Stimulated activated memory B cell treated with anti-CD40 and anti-IgM and Interleukin-4, amounts not matched to agents 10 μg/mL and 1 μg/mL and 100 μg/mL, for 72 hours (primary cell): ENCODE results near the gene XXYLT1.
"Not testable (repeated sequence)": the region's sequence is repeated elsewhere in the genome, so short reads cannot be mapped to it uniquely, and the experiment has no call there.

Experiments used
- ATAC-seq: fragments of 150-1000 bp; cut with Tn5 transposase; 2 replicates; pipeline ENCODE4 v1.10.0; 2021
- H3K27ac Mint-ChIP-seq: one replicate; pipeline ENCODE4 v1.8.0; 2022; ENCODE audit warnings: mild to moderate bottlenecking, mixed read lengths
- H3K27me3 Mint-ChIP-seq: one replicate; pipeline ENCODE4 v1.8.0; 2022; ENCODE audit warnings: mixed read lengths
- H3K36me3 Mint-ChIP-seq: one replicate; pipeline ENCODE4 v1.8.0; 2022; ENCODE audit warnings: mixed read lengths
- H3K4me1 Mint-ChIP-seq: one replicate; pipeline ENCODE4 v1.8.0; 2022; ENCODE audit warnings: mixed read lengths
- H3K4me3 Mint-ChIP-seq: one replicate; pipeline ENCODE4 v1.8.0; 2022; ENCODE audit warnings: mild to moderate bottlenecking, moderate library complexity, mixed read lengths
- H3K9me3 Mint-ChIP-seq: one replicate; pipeline ENCODE4 v1.8.0; 2022; ENCODE audit warnings: mixed read lengths

The XXYLT1 gene, protein sequence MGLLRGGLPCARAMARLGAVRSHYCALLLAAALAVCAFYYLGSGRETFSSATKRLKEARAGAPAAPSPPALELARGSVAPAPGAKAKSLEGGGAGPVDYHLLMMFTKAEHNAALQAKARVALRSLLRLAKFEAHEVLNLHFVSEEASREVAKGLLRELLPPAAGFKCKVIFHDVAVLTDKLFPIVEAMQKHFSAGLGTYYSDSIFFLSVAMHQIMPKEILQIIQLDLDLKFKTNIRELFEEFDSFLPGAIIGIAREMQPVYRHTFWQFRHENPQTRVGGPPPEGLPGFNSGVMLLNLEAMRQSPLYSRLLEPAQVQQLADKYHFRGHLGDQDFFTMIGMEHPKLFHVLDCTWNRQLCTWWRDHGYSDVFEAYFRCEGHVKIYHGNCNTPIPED

DNA sequence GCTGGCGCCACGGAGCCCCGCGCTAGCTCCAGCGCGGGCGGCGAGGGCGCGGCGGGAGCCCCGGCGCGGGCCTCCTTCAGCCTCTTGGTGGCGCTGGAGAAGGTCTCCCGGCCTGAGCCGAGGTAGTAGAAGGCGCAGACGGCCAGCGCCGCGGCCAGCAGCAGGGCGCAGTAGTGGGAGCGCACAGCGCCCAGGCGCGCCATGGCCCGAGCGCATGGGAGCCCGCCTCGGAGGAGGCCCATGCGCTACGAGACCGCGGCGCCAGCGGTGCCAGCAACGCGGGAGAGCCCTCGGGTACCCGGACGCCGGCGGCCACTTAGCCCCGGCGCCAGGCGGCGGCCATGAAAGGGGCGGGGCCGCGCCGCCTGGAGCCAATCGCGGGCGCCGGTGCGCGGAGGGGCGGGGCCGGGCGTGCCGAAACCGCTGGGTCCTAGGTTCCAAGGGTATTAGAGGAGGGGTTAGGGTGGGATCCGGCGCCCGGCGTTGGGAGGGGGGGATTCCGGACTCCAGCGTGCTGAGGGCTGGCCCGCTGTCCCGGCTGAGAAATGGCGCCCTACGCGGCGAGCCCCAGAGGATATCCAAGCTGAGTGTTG, at the start of gene XXYLT1:
Gene XXYLT1, minus strand, starts transcription at position 343 of the 593 bp plus-strand sequence. Its CDS starts 101 bp downstream, at position 242.
- Mint-ChIP-seq H3K9me3 (no peaks in the 10 kb centered on the region), H3K36me3 (peaks cover 13% of the 10 kb centered on the region), H3K27ac (peak within 1 kb of the TSS; percentile 80), H3K4me1 (peaks cover 26% of the 10 kb centered on the region), H3K4me3 (peak within 1 kb of the TSS; percentile 93), H3K27me3 (no peaks in the 10 kb centered on the region)
- ATAC-seq: peak; percentile 96

DNA sequence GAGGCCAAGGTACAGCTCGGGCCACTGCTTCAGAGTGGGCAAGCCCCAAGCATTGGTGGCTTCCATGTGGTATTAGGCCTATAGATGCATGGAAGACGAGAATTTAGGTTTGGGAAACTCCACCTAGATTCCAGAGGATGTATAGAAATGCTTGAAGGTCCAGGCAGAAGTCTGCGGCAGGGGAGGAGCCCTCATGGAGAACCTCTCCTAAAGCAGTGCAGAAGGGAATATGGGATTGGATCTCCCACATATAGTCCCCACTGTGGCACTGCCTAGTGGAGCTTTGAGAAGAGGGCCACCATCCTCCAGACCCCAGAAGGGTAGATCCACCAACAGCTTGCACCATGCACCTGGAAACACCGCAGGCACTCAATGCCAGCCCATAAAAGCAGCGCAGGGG, 48.1 kb upstream of the XXYLT1 start:
- H3K4me3 Mint-ChIP-seq: no peak overlapping the region
- no peaks in the 10 kb centered on the region for H3K4me1 Mint-ChIP-seq
- no peak overlapping the region for H3K27ac Mint-ChIP-seq
- H3K9me3 Mint-ChIP-seq: peaks cover 8% of the 10 kb centered on the region
- H3K36me3 Mint-ChIP-seq: peaks cover 56% of the 10 kb centered on the region
- ATAC-seq: no peak
- H3K27me3 Mint-ChIP-seq: no peaks in the 10 kb centered on the region

DNA sequence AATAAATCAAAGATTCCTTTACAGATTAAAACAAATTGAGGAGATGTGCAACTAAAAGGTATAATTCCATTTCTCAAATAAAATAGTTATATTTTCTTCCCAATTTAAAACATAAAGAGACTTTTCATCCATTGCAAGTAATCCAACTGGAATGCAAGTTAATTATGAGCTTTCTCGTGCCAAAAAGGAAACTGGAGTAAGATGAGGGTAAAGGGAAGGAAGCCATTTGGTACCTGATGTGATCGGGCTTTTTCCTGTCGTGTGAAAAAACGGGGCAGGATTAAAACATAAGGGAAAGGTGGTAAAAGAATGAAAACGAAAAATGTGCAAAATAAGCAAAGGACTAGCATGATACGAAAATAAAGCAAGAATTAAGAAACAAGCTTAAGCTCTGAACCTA, 41.8 kb upstream of the XXYLT1 start:
- no peak overlapping the region for H3K27ac Mint-ChIP-seq
- no peaks in the 10 kb centered on the region for H3K9me3 Mint-ChIP-seq
- no peak for ATAC-seq
- no peaks in the 10 kb centered on the region for H3K27me3 Mint-ChIP-seq
- H3K4me3 Mint-ChIP-seq: no peak overlapping the region
- no peaks in the 10 kb centered on the region for H3K4me1 Mint-ChIP-seq
- no peaks in the 10 kb centered on the region for H3K36me3 Mint-ChIP-seq

DNA sequence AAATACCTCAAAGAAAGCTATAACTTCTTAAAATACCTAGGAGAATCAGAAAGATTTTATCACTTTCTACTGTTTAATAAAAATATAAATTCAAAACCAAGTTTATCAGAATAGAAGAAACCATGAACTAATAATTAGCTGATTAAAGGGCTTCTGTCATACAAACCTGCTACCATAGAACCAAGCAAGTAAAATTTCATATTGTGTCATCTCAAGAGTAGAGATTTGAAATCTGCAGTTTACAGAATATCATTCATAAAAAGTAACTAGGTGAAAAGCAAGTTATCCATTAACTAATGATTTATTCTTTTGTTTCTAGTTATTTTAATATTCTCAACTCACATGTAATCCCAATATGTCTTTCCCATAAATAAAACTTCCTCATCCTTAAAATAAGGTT, 36.8 kb upstream of the XXYLT1 start:
- Mint-ChIP-seq H3K36me3 (peaks cover 19% of the 10 kb centered on the region), H3K27me3 (no peaks in the 10 kb centered on the region), H3K27ac (no peak overlapping the region), H3K4me3 (no peak overlapping the region), H3K4me1 (peaks cover 5% of the 10 kb centered on the region), H3K9me3 (no peaks in the 10 kb centered on the region)
- no peak for ATAC-seq

DNA sequence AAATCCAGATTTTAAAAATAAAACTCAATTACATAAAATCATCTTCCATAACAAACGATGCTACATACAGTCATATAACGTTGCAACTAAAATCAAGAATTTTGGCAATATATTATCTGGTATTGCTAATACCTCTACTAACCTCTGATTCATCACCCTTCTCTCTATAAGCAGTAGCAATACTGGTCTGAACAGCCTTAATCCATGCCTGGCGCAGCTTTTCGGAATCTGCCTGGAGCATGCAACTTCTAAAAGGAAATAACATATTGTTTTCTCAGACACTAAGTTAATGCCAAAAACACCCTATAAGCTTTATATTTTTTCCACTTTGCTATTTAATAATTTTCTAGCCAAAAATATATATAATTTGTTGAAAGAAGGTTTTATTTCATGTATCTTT, 35.4 kb upstream of the XXYLT1 start:
- ATAC-seq: no peak
- Mint-ChIP-seq H3K27me3 (no peaks in the 10 kb centered on the region), H3K36me3 (peaks cover 26% of the 10 kb centered on the region), H3K4me1 (peaks cover 5% of the 10 kb centered on the region), H3K9me3 (no peaks in the 10 kb centered on the region), H3K4me3 (no peak overlapping the region), H3K27ac (no peak overlapping the region)

DNA sequence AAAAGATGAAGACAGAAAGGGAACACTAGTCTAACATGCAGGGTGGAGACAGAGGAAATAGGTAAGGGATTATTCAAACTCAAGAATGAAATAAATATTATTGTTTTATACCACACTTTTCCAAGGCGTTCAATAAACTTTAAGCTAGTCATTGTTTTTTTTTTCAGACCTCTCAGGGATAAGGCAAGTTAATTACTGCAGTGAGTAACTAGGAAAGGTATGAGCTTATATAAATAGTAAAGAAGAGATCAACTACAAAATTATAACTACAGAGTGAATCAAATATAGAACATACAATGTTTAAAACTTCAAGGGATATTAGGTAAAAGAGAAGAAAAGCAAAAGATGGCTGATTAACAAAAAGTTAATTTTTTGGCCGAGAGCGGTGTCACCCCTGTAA, 31.5 kb upstream of the XXYLT1 start:
- Mint-ChIP-seq H3K4me3 (no peak overlapping the region), H3K27me3 (no peaks in the 10 kb centered on the region), H3K9me3 (no peaks in the 10 kb centered on the region), H3K4me1 (peaks cover 11% of the 10 kb centered on the region), H3K36me3 (peaks cover 48% of the 10 kb centered on the region), H3K27ac (no peak overlapping the region)
- no peak for ATAC-seq

DNA sequence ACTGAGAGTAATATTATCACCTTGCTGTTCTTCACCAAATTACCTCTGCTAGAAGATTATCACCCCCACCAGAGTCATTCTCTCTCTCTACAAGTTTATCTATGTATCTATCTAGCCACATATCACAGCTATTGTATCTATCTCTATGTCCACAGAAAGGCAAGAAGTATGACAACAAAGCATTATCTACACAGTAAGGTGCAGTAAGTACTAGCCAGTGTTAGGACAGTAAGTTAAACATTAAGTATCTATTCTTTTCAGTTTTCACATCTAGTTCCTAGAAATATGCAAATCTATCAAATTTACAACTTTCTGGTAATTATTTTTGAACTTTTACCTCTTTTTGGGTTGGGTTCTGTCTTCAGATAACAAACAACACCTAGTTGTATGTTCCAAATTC, 26.5 kb upstream of the XXYLT1 start:
- peaks cover 44% of the 10 kb centered on the region for H3K36me3 Mint-ChIP-seq

DNA sequence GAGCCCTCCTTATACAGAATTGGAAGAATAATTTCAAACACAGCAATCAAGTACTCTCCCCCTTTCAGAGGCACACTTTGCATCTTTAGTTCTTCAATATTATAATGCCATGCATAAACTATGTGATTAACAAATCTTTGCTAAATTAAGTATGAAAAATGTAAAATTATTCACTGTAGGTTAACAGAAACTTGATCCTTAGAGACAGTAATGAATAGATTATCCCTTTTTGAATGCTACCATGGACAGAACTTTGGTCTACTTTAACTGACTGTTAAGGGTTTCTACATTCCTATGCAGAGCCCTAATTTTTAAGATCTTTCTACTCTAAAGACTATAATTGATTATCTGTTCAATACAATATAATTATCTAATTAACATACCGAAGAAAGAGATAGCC, 25.7 kb upstream of the XXYLT1 start:
- H3K4me3 Mint-ChIP-seq: no peak overlapping the region
- H3K36me3 Mint-ChIP-seq: peaks cover 46% of the 10 kb centered on the region
- H3K27me3 Mint-ChIP-seq: no peaks in the 10 kb centered on the region
- no peaks in the 10 kb centered on the region for H3K9me3 Mint-ChIP-seq
- H3K27ac Mint-ChIP-seq: no peak overlapping the region
- peaks cover 8% of the 10 kb centered on the region for H3K4me1 Mint-ChIP-seq
- ATAC-seq: no peak

More for the DNA sequence above, 26.5 kb upstream of the XXYLT1 start:
- Mint-ChIP-seq H3K27me3 (no peaks in the 10 kb centered on the region), H3K9me3 (no peaks in the 10 kb centered on the region), H3K27ac (peak overlapping the region; percentile 32), H3K4me3 (no peak overlapping the region), H3K4me1 (peaks cover 8% of the 10 kb centered on the region)
- ATAC-seq: no peak

DNA sequence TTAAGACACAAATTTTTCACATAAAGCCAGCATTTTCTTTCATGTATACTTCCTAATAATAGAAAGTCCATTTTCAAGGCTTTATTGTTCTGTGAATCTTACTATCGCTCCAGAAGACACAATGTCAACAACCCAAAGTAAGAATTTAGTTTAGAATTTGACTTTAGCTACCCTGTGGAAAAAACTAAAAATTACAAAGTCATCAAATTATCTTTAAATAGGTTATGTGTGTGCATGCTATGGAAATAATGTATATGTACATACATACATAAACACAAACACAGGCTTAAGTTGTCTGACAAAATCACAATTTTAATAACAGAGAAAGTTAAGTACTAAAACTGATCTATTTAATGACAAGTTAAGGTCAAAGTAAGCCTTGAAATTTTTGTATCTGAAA, 20.2 kb upstream of the XXYLT1 start:
- Mint-ChIP-seq H3K4me1 (no peaks in the 10 kb centered on the region), H3K9me3 (no peaks in the 10 kb centered on the region), H3K27me3 (no peaks in the 10 kb centered on the region), H3K36me3 (peaks cover 48% of the 10 kb centered on the region), H3K27ac (no peak overlapping the region), H3K4me3 (no peak overlapping the region)
- ATAC-seq: no peak

DNA sequence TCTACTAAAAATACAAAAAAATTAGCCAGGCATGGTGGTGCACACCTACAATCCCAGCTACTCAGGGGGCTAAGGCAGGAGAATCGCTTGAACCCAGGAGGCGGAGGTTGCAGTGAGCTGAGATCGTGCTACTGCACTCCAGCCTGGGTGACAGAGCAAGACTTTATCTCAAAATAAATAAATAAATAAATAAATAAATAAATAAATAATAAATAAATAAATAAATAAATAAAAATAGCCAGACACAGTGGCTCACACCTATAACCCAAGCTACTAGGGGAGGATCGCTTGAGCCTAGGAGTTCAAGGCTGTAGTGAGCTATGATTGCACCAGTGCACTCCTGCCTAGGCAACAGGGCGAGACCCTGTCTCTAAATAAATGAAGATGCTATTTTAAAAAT, 19.7 kb upstream of the XXYLT1 start:
- H3K4me3 Mint-ChIP-seq: not testable (repeated sequence)

DNA sequence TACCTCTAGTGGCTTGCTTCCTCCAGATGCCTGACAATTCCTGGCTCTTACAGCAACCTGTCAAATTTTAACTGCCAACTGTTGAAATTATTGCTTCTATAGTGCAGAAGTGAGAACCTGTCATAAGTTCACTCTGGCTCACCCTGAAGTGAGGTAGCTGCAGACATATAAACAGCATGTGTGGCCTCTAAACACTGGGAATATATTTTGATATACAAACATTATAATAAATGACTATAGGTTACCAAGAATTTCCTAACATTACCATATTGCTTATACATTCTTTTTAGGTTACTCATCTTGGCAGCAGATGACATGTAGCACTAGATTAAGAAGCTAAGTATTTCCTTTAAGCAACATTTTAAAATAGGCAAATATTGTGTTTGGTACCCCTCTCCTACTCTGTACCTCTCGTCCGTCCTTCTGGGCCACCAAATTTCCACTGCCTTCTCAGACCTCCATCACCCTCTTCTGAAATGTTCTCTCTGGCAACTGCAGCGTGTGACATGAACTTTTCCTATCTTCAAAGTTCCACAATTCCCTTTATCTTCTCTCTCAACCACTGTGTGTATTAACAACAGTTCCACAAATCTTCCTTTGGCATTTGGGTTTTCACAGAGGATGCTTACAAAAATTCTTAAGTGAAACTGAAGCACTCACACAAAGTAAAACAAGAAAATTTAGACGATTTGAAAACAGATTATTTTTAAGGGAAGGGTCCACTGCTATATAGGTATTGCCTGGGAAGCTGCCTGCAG, 15.3 kb upstream of the XXYLT1 start:
- no peak overlapping the region for H3K4me3 Mint-ChIP-seq
- no peaks in the 10 kb centered on the region for H3K4me1 Mint-ChIP-seq
- ATAC-seq: no peak
- H3K36me3 Mint-ChIP-seq: peaks cover 39% of the 10 kb centered on the region
- H3K9me3 Mint-ChIP-seq: no peaks in the 10 kb centered on the region
- no peak overlapping the region for H3K27ac Mint-ChIP-seq
- H3K27me3 Mint-ChIP-seq: no peaks in the 10 kb centered on the region

More for the DNA sequence above, 19.7 kb upstream of the XXYLT1 start:
- not testable (repeated sequence) for H3K9me3 Mint-ChIP-seq, ATAC-seq, H3K27ac Mint-ChIP-seq, H3K4me1 Mint-ChIP-seq, H3K27me3 Mint-ChIP-seq
- peaks cover 48% of the 10 kb centered on the region for H3K36me3 Mint-ChIP-seq

DNA sequence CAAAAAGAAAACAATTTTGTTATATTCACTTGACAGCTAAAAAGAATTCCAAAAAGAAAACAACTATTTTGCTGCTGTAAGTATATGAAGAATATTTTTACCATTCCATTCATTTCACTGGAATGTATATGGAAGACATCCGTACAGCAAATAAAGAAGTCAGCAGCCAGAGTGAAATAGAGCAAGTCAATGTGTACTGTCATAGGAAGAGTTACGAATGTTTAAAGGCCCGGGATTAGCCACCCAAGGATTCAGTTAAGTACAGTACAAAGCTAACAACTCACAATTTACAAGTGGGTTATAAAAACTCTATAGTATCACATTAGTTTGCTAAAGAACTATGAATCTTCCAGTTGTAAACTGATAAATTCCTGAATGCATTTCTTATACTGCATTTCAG, 14.4 kb upstream of the XXYLT1 start:
- ATAC-seq: no peak
- no peaks in the 10 kb centered on the region for H3K27me3 Mint-ChIP-seq
- peaks cover 39% of the 10 kb centered on the region for H3K36me3 Mint-ChIP-seq
- no peak overlapping the region for H3K4me3 Mint-ChIP-seq
- no peaks in the 10 kb centered on the region for H3K4me1 Mint-ChIP-seq
- H3K27ac Mint-ChIP-seq: no peak overlapping the region
- no peaks in the 10 kb centered on the region for H3K9me3 Mint-ChIP-seq

DNA sequence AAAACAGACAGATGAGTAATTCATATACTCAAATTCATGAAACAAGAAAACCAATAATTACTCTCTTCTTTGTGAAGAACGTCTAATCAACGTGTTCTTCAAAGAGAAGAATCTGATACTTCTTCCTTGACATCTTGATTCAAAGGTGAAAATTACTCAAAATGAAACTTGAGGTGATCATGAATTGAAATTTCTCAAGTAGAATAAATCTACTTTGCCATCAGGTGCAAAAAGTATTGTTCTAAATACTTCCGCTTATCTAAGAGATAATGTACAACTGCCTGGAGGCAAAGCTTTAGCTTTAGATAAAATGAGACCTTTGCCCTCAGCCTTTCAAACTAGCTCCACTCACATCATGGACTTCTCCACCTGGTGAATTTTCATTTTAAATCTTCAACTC, 13.9 kb upstream of the XXYLT1 start:
- ATAC-seq: no peak
- Mint-ChIP-seq H3K27me3 (no peaks in the 10 kb centered on the region), H3K27ac (no peak overlapping the region), H3K4me3 (no peak overlapping the region), H3K36me3 (peaks cover 39% of the 10 kb centered on the region), H3K4me1 (no peaks in the 10 kb centered on the region), H3K9me3 (no peaks in the 10 kb centered on the region)

DNA sequence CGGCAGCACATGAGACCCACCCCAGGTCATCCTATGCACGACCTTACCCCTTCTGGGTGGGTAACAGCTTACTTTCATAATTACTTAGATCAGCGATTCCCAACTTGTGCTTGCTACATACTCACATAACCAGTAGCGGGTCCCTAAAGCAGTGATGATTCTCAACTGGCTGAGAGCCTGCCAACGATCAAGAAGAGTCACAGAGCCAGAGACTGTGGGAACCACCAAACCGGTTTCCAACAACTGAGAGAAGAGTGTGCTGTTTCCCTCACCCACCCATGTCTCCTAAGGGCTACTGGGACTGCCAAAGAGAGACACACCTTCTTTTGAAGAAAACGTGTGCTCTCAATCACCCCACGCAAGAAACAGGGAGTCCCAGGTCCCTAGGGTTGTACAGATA, 12.0 kb upstream of the XXYLT1 start:
- no peak for ATAC-seq
- H3K36me3 Mint-ChIP-seq: peaks cover 30% of the 10 kb centered on the region
- no peaks in the 10 kb centered on the region for H3K9me3 Mint-ChIP-seq
- no peaks in the 10 kb centered on the region for H3K4me1 Mint-ChIP-seq
- peak overlapping the region; percentile 19 for H3K27ac Mint-ChIP-seq
- no peak overlapping the region for H3K4me3 Mint-ChIP-seq
- no peaks in the 10 kb centered on the region for H3K27me3 Mint-ChIP-seq

DNA sequence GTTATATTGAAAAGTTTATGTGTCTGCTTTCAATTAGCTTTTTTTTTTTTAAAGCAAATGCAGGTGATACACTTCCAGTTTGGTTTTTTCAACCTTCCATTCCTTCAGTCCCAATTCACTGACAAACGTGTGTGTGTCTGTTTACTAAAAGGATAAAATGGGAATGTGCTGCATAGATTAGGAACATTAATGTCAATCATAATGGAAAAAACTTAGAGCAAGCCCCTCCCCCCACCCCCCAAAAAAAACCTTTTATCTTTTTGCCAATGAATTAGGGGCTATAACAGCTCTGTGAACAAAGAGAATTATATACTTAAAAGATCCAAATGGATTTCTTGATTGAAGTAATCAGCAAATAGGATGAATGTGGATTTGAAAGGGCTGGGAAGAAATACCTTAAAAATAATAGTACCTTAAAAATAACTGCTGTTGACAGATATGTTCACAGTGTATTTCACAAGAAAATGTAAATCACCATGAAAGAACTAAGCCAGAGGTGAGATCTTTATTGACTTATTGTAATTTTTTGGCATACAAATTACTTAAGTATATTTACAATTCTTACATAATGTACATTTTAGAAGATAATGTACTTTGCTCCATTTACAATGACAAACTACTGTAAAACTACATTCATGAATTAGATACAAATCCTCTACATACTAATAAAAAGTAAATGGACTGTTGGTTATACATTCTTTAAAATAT, 3.5 kb upstream of the XXYLT1 start:
- H3K36me3 Mint-ChIP-seq: no peaks in the 10 kb centered on the region
- peaks cover 16% of the 10 kb centered on the region for H3K4me1 Mint-ChIP-seq
- H3K4me3 Mint-ChIP-seq: no peak overlapping the region
- ATAC-seq: no peak
- H3K27ac Mint-ChIP-seq: no peak overlapping the region
- H3K9me3 Mint-ChIP-seq: no peaks in the 10 kb centered on the region
- no peaks in the 10 kb centered on the region for H3K27me3 Mint-ChIP-seq
